Type B pancreatic cell (in vitro differentiated cells): ENCODE data around the gene CENPE. TPM values are rescaled to one million over a fixed set of nuclear protein-coding genes. Genes with fewer than 3 reads are reported as not detected.
A peak's percentile ranks its signal among the peaks of the same experiment; 100 is the strongest.

ENCODE experiments used
- DNase-seq: peaks from one replicate; pipeline ENCODE4 v3.0.0; 2021; ENCODE audit warnings: mixed read lengths; ENCODE audit not compliant: unreplicated experiment; ENCODE audit errors: extremely low spot score
- H3K27ac Mint-ChIP-seq: 2 replicates; pipeline ENCODE4 v1.8.0; 2021; ENCODE audit warnings: mild to moderate bottlenecking, mixed read lengths
- H3K27me3 Mint-ChIP-seq: 2 replicates; pipeline ENCODE4 v1.8.0; 2021; ENCODE audit warnings: mixed read lengths
- H3K36me3 Mint-ChIP-seq: 2 replicates; pipeline ENCODE4 v1.8.0; 2021; ENCODE audit warnings: mixed read lengths
- H3K4me1 Mint-ChIP-seq: one replicate; pipeline ENCODE4 v1.8.0; 2021; ENCODE audit warnings: mixed read lengths; ENCODE audit not compliant: unreplicated experiment
- H3K4me3 Mint-ChIP-seq: 2 replicates; pipeline ENCODE4 v1.8.0; 2021; ENCODE audit warnings: mild to moderate bottlenecking, mixed read lengths
- H3K9me3 Mint-ChIP-seq: 2 replicates; pipeline ENCODE4 v1.8.0; 2021; ENCODE audit warnings: mixed read lengths
- total RNA-seq: library from RNA; stranded (reverse); gene quantifications from 2 replicates; pipeline ENCODE4 v1.2.1, GENCODE V29; 2021; ENCODE audit warnings: low replicate concordance
- TF ChIP-seq, protein P1 (sequence below): fragments of 200-600 bp; sonication (generic); conservative IDR thresholded peaks from 2 replicates; pipeline ENCODE4 v1.5.0; 2021; ENCODE audit warnings: antibody characterized with exemption, mild to moderate bottlenecking

CENPE gene
- total RNA-seq, 1 donor from 2014 or later: 46.5 TPM

DNA sequence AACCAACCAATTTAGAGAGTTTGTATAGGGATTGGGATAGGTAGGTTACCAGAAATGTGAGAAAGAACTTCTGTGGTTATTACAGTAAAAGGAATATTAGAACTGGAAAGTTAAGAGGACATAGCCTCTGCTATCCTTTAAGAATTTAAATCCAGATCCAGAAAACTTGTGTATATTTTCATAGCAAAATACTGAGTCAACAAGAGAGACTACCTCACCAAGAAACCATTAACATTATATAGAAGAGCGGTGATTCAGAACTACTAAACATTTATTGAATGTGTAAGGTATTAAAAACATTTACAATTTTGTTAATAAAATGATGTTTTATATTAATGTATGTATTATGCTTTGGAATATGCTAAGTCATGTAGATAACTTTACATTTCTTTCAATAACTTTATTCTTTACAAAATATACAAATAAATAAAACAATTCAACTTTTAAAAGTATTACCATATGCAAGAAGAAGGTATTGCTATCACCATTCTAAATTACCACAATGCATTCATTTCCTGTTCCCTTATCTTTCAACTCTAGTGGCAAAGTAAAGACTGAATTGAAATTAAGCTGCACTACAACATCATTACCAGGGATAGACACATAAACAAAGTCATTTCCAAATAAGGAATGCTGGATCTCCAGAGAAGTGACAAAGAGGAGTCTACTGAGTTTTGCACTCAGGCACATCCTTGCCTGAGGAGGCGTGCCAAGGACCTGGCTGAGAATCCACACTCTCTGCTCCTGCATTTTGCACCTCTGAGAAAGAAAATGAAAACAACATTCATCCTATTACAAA is 92.4 kb downstream of the CENPE start:
- no peaks in the 10 kb centered on the region for H3K9me3 Mint-ChIP-seq
- no peak overlapping the region for H3K27ac Mint-ChIP-seq
- no peak for DNase-seq
- no peak overlapping the region for H3K4me3 Mint-ChIP-seq
- H3K27me3 Mint-ChIP-seq: no peaks in the 10 kb centered on the region
- peaks cover 10% of the 10 kb centered on the region for H3K36me3 Mint-ChIP-seq
- H3K4me1 Mint-ChIP-seq: no peaks in the 10 kb centered on the region
- TF ChIP-seq, protein P1, sequence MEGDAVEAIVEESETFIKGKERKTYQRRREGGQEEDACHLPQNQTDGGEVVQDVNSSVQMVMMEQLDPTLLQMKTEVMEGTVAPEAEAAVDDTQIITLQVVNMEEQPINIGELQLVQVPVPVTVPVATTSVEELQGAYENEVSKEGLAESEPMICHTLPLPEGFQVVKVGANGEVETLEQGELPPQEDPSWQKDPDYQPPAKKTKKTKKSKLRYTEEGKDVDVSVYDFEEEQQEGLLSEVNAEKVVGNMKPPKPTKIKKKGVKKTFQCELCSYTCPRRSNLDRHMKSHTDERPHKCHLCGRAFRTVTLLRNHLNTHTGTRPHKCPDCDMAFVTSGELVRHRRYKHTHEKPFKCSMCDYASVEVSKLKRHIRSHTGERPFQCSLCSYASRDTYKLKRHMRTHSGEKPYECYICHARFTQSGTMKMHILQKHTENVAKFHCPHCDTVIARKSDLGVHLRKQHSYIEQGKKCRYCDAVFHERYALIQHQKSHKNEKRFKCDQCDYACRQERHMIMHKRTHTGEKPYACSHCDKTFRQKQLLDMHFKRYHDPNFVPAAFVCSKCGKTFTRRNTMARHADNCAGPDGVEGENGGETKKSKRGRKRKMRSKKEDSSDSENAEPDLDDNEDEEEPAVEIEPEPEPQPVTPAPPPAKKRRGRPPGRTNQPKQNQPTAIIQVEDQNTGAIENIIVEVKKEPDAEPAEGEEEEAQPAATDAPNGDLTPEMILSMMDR: no peak

DNA sequence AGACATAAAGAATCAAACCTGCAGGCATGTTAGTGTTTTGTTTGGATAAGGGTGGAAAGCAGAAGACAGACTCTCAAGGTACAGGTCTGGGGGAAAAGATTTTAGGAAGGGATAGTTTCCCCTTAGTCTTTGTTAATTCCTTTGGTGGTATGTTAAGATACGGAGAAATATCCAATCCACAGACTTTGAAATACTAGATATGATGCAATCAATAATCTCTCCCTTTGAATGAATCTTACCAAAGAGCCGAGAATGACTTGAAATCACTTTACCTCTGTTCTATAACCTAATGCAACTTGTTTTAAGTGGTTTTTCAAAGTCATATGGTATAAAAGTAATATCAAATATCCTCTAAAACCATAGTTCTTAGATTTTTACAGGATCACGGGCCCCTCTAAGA is 93.3 kb downstream of the CENPE start:
- Mint-ChIP-seq H3K36me3 (peaks cover 8% of the 10 kb centered on the region), H3K4me3 (no peak overlapping the region), H3K9me3 (no peaks in the 10 kb centered on the region), H3K4me1 (no peaks in the 10 kb centered on the region), H3K27me3 (no peaks in the 10 kb centered on the region), H3K27ac (no peak overlapping the region)
- DNase-seq: no peak
- TF ChIP-seq, protein P1: no peak

- TF ChIP-seq, protein P1: no peak
- Mint-ChIP-seq H3K4me1 (peaks cover 23% of the 10 kb centered on the region), H3K27me3 (no peaks in the 10 kb centered on the region), H3K36me3 (peaks cover 8% of the 10 kb centered on the region), H3K27ac (no peak overlapping the region), H3K9me3 (no peaks in the 10 kb centered on the region), H3K4me3 (no peak overlapping the region)
- no peak for DNase-seq
Measured at GRCh38 chr4:103100691-103101090, 97.5 kb downstream of the CENPE start.

DNA sequence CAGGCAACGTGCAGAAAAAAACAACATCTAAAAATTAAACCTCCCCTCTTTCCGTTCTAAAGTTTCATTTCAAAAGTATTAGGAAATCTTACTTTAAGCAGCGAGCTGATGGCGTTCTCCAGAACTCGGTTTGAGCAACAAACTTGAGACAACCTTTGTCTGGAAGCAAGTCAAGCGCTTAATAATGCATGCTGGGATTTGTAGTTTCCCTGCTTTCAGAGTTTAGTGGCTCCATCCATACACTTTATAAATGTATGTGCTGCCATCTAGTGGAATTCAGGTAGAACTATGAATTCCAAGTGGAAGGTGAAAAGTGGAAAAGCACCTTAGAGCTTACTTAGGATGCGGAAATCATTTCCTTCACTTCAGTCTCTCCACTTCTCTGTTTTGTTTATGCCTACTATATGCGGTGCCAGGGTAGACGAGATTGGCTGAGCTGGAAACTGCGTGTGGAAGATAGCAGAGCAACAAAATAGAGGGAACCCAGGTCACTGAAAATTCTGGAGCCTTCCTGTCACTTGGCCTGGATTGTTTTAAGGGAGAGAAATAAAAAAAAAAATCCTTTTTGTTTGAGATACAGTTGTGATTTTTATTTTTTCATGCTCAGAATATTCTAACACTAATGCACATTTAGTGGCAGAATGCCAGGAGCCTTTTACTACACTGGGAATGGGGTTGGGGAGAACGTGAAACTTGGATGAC is 98.3 kb downstream of the CENPE start, which contains the start of gene BDH2:
BDH2 (minus strand) TSS at position 144 of the 702 bp plus-strand sequence. CDS start 3,580 bp downstream, outside the sequence.
- H3K27ac Mint-ChIP-seq: peak within 1 kb of the TSS; percentile 82
- H3K27me3 Mint-ChIP-seq: no peaks in the 10 kb centered on the region
- TF ChIP-seq, protein P1: peak; percentile 84
- peaks cover 8% of the 10 kb centered on the region for H3K36me3 Mint-ChIP-seq
- H3K4me1 Mint-ChIP-seq: peaks cover 23% of the 10 kb centered on the region
- peak within 1 kb of the TSS; percentile 92 for H3K4me3 Mint-ChIP-seq
- no peaks in the 10 kb centered on the region for H3K9me3 Mint-ChIP-seq
- no peak for DNase-seq

GRCh38 chr4:103098756-103099440 is 99.2 kb downstream of the CENPE start:
- Mint-ChIP-seq H3K9me3 (no peaks in the 10 kb centered on the region), H3K27ac (peak overlapping the region; percentile 82), H3K4me1 (peaks cover 23% of the 10 kb centered on the region), H3K36me3 (peaks cover 11% of the 10 kb centered on the region), H3K4me3 (peak overlapping the region; percentile 92), H3K27me3 (no peaks in the 10 kb centered on the region)
- TF ChIP-seq, protein P1: no peak
- DNase-seq: no peak
